Subcutaneous adipose tissue (tissue), 4 donors: ENCODE data around the gene CTIF. TPM values are rescaled to one million over a fixed set of nuclear protein-coding genes. Genes with fewer than 3 reads are reported as not detected.

Source experiments
- total RNA-seq, 4 donors: library from RNA; depleted of rRNA; stranded (reverse); fragments of >200 nt; gene quantifications; one replicate each; pipeline ENCODE4 v1.1.0, GENCODE V29; 2016
- TF ChIP-seq, protein P1 (sequence below): fragments of 450-650 bp; IDR thresholded peaks from one replicate; pipeline ENCODE4 v1.5.1; 2016; ENCODE audit warnings: low read depth, mild to moderate bottlenecking, control low read depth, antibody characterized with exemption, moderate library complexity

Gene CTIF
- total RNA-seq, 4 donors from 2014 or later: 41.0 to 195 (median 78.3) TPM

DNA sequence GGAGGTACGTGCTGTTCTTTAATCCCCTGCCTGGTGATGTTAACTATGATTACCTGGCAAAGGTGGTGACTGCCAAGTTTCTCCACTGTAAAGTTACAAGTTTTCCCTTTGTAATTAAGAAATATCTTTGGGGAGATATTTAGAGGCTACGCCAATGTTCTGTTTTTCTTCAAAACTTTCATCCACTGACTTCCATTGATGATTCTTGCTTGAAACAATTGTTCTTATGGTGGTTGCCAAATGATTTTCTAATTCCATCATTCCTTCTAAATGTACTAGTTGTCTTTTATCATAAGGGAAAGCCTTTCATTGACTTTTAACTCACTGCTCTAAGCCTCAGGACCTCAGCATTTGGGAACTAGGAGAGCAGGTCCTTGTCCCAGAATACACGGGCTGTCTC is 206.5 kb downstream of the CTIF start:
- TF ChIP-seq, protein P1, sequence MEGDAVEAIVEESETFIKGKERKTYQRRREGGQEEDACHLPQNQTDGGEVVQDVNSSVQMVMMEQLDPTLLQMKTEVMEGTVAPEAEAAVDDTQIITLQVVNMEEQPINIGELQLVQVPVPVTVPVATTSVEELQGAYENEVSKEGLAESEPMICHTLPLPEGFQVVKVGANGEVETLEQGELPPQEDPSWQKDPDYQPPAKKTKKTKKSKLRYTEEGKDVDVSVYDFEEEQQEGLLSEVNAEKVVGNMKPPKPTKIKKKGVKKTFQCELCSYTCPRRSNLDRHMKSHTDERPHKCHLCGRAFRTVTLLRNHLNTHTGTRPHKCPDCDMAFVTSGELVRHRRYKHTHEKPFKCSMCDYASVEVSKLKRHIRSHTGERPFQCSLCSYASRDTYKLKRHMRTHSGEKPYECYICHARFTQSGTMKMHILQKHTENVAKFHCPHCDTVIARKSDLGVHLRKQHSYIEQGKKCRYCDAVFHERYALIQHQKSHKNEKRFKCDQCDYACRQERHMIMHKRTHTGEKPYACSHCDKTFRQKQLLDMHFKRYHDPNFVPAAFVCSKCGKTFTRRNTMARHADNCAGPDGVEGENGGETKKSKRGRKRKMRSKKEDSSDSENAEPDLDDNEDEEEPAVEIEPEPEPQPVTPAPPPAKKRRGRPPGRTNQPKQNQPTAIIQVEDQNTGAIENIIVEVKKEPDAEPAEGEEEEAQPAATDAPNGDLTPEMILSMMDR: no peak

DNA sequence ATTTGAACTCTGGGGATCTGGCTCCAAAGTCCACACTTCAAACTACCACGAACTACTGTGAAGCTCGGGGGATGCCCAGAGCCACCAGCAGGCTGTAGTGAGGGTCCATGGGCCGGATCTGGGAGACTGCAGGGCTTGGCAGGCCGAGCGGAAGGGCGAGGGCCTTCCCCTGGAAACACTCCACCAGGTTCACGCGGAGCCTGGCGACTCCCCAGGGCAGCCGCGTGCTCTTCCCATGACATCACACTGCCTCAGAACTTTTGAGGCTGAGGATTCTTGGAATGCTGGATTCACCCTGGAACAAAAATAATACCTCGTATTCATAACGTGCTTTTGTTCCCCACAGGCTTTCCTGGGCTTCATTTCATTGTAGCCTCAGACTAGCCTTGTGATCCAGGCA is 210.9 kb downstream of the CTIF start:
- TF ChIP-seq, protein P1: no peak

DNA sequence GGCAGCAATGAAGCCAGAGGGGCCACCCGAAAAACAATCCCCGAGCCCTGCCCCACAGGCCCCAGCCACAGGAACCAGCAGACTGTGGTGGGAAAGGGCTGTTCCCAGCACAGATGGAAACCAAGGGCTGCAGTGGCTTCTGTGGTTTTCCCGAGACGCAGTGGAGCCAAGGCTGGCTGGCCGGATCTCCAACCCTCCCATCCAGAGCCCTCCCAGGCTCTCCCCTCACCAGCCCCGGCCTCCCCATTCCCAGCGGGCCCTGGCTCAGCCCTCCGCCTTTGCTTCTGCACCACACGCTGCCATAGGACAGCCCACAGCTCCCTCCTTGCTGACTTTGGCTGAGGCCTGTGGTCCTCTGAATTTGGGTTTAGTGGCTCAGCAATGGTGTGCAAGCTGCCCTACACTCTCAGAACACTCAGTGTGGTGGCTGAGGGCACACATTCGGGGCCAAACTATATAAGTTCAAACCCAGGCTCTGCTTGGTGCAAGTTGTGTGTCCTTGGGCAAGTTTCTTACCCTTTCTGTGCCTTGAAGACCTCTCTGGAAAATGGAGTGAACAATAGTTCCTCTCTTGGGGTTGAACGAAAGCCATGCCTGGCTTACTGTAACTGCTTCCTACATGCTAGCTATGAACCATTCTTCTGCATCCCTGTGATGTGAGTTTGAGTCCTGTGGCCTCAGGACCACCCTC is 211.8 kb downstream of the CTIF start:
- TF ChIP-seq, protein P1: no peak

DNA sequence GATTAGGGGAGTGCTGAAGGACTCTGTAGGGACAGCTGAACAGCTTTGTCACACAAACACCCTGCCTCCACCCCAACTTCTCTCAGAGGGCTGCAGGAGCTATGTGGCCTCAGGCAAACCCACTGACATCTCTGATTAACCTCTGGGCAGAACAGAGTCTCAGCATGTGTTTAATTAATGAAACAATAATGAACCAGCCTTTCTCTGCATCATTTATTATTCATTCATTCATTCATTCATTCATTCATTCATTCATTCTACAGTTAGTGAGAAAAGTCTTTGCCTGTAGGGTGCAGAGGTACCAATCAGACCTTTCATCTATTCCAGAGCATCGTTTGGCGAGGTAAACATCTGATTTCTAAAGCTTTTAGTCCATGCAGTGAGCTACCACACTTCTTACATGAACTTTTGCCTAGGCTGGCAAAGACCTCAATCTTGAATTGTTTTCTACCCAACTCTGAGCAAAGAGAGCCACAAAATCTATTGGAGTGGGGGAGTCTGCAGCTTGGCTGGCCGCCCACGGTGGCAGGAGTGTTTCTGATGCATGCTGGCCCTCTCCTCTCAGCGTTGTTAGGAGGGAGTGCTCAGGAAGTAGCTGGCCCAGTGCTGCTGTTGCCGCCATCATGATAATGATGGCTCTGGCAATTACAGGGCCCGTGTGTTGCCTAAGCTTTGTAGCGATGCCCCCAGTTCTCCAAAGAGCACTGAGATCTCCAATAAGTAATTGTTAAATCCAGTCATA is 213.1 kb downstream of the CTIF start:
- TF ChIP-seq, protein P1: no peak

DNA sequence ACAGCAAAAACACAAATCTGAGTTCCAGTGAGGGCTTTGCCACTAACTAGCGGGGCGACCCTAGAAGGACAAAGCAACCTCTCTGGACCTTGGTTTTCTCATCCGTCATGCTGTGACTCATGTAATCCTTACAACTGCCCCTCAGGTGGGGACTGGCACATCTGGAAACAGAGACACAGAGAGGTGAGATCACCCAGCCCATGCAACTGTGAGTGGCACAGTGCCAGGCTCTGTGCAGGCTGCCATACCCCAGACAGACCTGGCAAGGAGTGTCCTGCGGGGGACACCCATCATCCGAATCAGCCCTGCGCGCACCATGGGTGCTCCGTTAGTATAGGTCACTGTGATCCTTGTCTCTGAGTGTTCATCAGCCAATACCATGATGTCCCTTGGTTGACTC is 213.6 kb downstream of the CTIF start:
- TF ChIP-seq, protein P1: no peak

DNA sequence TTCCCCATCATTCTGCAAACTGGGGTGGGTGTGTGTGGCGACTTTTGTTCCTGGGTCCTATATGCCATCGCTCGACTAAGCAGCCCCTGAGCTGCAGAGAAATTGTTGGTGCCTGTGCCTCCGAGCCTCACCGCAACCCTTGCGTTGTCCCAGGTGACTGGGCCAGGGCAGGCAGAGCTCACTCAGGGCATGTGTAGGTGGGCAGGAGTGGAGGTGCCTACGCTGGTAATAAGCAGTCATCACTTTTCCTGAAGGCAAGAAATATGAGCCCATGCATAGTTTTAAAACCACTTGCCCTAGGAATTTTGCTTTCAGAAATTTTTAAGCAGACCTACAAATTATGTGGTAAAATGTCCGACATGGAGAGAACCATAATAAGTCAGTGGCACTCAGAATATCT is 214.1 kb downstream of the CTIF start:
- TF ChIP-seq, protein P1: no peak

DNA sequence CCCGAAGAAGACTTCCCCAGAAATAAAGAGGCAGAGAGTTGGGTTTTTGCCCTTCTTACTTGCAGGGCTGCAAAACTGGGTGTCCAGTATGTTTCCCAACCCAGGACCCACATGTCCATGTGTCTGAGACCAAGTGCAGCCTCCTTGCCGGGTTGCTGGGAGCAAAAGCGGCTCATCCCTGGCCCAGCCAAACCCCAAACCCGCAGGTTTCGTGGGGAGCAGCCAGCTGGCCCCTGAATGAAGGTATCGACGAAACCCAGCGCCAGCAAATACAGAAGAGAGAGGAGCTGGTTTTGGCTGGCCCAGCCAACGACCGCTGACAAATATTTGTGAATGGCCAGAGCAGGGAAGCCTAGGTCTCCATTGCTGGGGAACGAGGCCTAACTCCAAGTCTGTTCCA is 214.9 kb downstream of the CTIF start:
- TF ChIP-seq, protein P1: no peak
